ENCODE results near the gene C17orf75.

- TF ChIP-seq, protein P1, sequence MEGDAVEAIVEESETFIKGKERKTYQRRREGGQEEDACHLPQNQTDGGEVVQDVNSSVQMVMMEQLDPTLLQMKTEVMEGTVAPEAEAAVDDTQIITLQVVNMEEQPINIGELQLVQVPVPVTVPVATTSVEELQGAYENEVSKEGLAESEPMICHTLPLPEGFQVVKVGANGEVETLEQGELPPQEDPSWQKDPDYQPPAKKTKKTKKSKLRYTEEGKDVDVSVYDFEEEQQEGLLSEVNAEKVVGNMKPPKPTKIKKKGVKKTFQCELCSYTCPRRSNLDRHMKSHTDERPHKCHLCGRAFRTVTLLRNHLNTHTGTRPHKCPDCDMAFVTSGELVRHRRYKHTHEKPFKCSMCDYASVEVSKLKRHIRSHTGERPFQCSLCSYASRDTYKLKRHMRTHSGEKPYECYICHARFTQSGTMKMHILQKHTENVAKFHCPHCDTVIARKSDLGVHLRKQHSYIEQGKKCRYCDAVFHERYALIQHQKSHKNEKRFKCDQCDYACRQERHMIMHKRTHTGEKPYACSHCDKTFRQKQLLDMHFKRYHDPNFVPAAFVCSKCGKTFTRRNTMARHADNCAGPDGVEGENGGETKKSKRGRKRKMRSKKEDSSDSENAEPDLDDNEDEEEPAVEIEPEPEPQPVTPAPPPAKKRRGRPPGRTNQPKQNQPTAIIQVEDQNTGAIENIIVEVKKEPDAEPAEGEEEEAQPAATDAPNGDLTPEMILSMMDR (conservative IDR thresholded peaks at IDR 0.05 in 1 of 2, IDR thresholded peaks at IDR 0.05 in 1 of 2; ENCODE audit: low read depth in 1 of 2, low read length in 2 of 2), result no peak
- no peak for TF ChIP-seq EZH2 (IDR thresholded peaks at IDR 0.05; ENCODE audit: low read length, missing control alignments)
Observed at GRCh38 chr17:32349503-32349853, 7.5 kb upstream of the C17orf75 start.

Measured in fibroblast of lung (primary cell).